GM21381 (cell line): ENCODE measurements around the gene DIAPH3.

Source experiments
- ATAC-seq: cut with Tn5 transposase; IDR thresholded peaks from one replicate; pipeline ENCODE4 v1.9.1; 2021; ENCODE audit warnings: mild to moderate bottlenecking, moderate library complexity; ENCODE audit not compliant: unreplicated experiment

Gene DIAPH3

GRCh38 chr13:60020288-60020687 is 143.4 kb downstream of the DIAPH3 start:
- no peak for ATAC-seq

GRCh38 chr13:60019119-60019993 is 144.4 kb downstream of the DIAPH3 start:
- ATAC-seq, result no peak

DNA sequence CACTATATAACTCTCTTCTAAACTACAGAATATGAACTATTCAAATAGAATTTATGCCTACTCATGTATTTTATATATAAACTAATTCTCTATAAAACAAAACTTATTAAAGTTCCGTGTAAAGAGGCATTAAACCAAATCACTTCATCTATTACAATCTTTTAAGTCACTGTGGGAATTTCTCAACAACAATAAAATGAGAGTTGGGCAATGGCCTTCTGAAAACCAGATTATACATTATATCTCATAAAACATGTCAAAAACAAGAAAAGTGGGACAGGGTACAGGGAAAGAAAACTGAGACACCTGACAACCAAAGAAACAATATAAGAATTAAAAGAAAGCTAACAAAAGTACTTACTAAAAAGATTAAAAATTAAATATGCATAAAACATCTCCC is 145.2 kb downstream of the DIAPH3 start:
- ATAC-seq, result no peak

DNA sequence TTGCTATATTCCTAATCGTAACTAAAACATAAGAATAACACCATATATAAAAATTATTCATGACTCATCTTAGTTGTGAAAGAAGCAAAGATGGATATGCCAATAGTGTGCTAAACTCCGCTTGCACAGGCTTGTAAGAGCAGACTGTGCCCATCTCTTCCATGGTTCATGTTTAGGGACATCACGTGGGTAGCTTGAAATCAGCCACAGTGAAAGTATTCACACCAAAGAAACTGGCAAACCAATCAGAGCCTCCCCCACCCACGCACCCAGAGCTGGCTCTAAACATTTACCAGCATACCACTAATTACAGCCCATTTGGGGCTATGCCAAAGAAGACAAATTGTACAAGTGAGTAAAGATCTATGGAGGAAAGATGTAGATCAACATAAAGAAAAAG is 147.5 kb downstream of the DIAPH3 start:
- no peak for ATAC-seq

GRCh38 chr13:60013166-60013565 is 150.6 kb downstream of the DIAPH3 start:
- no peak for ATAC-seq

GRCh38 chr13:60012488-60012887 is 151.2 kb downstream of the DIAPH3 start:
- ATAC-seq, result no peak

DNA sequence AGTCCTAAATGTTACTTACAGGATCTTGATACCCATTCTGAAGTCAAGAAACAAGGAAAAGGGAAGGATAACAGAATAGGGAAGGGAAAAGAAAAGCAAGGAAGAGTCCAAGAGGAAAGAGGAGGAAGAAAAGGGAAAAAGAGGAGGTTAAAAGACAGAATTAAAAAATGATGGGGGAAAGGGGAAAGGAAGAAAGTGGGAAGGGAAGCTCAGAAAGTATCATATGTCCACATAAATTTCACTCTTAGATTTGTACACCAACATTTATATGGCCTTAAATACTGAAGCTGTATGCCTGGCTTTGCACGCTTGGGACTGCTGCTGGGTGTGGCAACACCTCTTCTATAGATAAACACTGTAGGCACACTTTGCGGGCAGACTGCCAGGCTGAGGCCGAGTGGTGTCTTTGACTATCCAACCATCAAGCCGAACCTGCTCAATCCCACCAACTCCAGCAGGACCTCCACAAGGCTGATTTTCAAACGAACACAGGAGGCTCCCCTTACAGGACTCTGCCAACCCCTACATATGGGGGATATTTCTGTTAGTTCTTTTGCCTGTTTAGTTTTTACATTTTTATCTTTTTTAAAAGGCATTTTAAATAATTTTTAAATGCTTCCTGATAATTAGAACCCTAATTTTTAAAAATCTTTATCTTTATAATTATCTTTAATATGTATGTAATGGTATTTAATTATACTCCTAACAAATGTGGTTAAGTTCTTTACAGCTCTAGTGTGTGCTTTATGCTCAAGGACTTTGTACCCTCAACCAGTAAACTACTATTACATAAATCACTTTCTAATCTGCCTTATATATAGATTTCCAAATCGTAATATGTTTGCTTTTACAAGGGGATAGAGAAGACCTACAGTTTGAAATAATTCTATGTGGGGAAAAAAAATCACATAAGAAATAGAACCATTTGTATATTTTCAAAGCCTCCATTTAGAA is 154.2 kb downstream of the DIAPH3 start:
- no peak for ATAC-seq

DNA sequence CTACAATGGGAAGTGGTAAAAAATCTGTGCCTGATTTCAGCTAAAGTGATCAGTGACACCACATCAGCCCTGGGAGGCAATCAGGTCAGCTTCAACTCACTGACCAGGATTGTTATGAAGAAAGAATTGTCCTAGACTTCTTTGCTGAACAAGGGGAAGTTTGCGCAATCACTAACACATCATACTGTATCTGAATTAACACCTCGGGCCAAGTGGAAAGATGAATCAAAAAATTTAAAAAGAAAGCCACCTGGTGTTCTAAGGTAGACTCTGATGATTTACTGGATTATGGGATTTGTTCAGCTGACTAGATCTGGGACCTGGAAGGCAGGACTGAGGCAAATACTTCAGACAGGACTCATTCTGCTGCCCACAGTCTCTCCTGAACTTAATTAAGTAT is 161.8 kb downstream of the DIAPH3 start:
- ATAC-seq, result no peak

DNA sequence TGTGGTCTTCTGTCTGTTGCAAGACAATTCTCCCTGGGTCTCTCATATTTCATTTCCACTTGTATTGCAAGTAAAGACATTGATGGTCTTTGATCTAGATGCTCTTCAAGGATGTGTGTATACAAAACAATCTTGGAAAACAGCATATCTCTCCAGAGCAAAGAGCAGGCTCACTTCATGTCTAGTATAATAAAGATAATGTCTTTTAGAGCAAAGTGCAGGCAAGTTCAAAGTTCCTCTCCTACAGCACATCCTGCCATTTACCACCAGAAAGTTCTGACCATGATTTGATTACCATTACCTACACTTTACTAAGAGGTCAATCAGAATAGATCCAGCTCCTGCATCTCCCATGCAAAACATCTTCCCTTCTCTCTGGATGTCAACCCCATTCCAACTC is 162.8 kb downstream of the DIAPH3 start:
- no peak for ATAC-seq

- no peak for ATAC-seq
Observed at GRCh38 chr13:60000081-60000480, 163.6 kb downstream of the DIAPH3 start.

DNA sequence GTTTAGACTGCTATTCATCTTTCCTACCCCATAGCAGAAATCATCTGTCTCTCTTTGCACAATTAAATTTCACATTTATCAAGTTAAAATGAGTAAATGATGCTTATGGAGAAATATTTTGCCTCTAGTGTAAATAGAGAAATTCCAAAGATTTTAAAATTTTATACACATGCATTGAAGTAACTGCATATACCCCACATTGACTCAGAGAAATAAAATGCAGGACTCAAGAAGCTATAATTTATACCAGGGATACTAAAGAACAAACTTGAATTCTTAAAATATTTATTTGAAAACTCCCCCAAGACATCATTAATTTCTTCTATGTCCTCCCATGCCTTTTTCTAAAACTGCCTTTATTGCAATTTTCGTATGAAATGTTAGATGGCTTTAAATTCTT is 165.8 kb downstream of the DIAPH3 start:
- ATAC-seq, result no peak

GRCh38 chr13:59996461-59996980 is 167.2 kb downstream of the DIAPH3 start:
- ATAC-seq, result no peak

- ATAC-seq, result no peak
Observed at GRCh38 chr13:59991395-59991794, 172.3 kb downstream of the DIAPH3 start.

- ATAC-seq, result no peak
Observed at GRCh38 chr13:59982631-59983382, 180.9 kb downstream of the DIAPH3 start.

DNA sequence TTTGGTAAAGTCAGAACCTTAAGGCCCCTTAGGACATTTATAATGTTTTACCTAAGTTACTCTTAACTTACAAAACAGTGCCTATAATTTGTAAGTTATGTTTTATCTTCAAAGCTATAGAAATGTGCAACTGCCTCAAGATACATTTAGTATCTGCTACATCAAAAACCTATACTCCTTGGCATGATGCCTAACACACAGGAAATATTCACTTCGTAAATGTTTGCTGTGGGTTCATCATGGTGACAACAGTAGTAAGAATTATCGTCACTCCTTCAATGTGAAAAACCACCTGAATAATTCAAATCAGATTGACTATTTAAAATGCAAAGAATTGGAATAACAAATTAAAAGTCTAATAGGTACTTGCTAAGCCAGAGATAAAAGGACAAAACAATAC is 184.1 kb downstream of the DIAPH3 start:
- ATAC-seq, result no peak

- no peak for ATAC-seq
Observed at GRCh38 chr13:59978862-59979261, 184.9 kb downstream of the DIAPH3 start.

- ATAC-seq, result no peak
Observed at GRCh38 chr13:59976856-59977255, 186.9 kb downstream of the DIAPH3 start.

- no peak for ATAC-seq
Observed at GRCh38 chr13:59975807-59976435, 187.8 kb downstream of the DIAPH3 start.

- ATAC-seq, result no peak
Observed at GRCh38 chr13:59970847-59971246, 192.9 kb downstream of the DIAPH3 start.

DNA sequence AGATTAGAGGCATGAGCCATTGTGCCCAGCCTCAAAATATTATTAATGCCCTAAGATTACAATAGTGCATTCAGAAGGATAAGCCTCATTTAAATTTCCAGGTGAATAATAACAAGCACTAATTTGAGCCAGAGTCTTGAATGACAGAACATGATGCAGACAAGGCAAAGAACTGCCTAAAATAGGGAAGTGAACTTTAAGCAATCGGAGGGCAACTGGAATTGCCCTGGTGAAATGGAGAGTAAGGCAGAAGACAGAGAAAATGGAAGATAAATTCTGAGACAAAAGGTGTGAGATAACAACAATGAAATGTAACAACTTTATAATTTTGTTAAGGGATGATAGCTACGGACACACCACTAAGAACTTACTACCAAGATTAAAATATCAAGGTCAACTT is 199.9 kb downstream of the DIAPH3 start:
- ATAC-seq, result no peak
